H1 (cell line): Measurements from ENCODE around the gene ARID1B. TPM values are rescaled to one million over a fixed set of nuclear protein-coding genes. Genes with fewer than 3 reads are reported as not detected.

Experiments used
- CTCF ChIA-PET: fragments of 300-600 bp; sonication (Branson Sonifier 250); formaldehyde crosslinking; loops from one replicate; lab custom pipeline; 2021; ENCODE audit not compliant: partially characterized antibody; lab: Charles Lee
- POLR2A ChIA-PET: fragments of 300-600 bp; sonication (Branson Sonifier 250); formaldehyde crosslinking; loops from one replicate; lab custom pipeline; 2021; ENCODE audit warnings: inconsistent platforms; ENCODE audit not compliant: partially characterized antibody; lab: Charles Lee
- DNase-seq, 2 experiments: peaks; one replicate each; pipeline versions ENCODE4 v3.0.0 to v3.0.0-alpha.2; 2010 to 2022; ENCODE audit warnings: low spot score in 2 of 2, low read depth in 1 of 2, mixed read lengths in 1 of 2
- FAIRE-seq: peaks from 2 replicates; lab custom pipeline; 2011; peaks lifted over from hg19 to GRCh38; lab: Jason Lieb, UNC
- H2AFZ ChIP-seq: 2 replicates; pipeline ENCODE4 v1.8.1; 2012; ENCODE audit warnings: low read length, inconsistent platforms
- H2AK5ac ChIP-seq: 2 replicates; pipeline ENCODE4 v1.6.1; 2013; ENCODE audit warnings: low read depth, low read length
- H2BK120ac ChIP-seq: replicated peaks from 2 replicates; pipeline ENCODE3; 2013; ENCODE audit warnings: low read depth, low read length, inconsistent platforms
- H2BK12ac ChIP-seq: 2 replicates; pipeline ENCODE4 v1.6.1; 2013; ENCODE audit warnings: low read depth, low read length
- H2BK15ac ChIP-seq: 2 replicates; pipeline ENCODE4 v1.6.1; 2013; ENCODE audit warnings: low read length
- H2BK20ac ChIP-seq: 2 replicates; pipeline ENCODE4 v1.6.1; 2013; ENCODE audit warnings: low read length
- H2BK5ac ChIP-seq: 2 replicates; pipeline ENCODE4 v1.6.1; 2013; ENCODE audit warnings: low read depth, low read length
- H3K14ac ChIP-seq: 2 replicates; pipeline ENCODE4 v1.6.1; 2013; ENCODE audit warnings: inconsistent platforms; ENCODE audit not compliant: insufficient read length
- H3K18ac ChIP-seq: 2 replicates; pipeline ENCODE4 v1.6.1; 2013; ENCODE audit warnings: low read length; ENCODE audit errors: extremely low read depth
- H3K23ac ChIP-seq: 2 replicates; pipeline ENCODE4 v1.6.1; 2013; ENCODE audit warnings: inconsistent platforms; ENCODE audit not compliant: insufficient read length
- H3K23me2 ChIP-seq: 2 replicates; pipeline ENCODE4 v1.6.1; 2013; ENCODE audit warnings: low read depth, low read length
- H3K27ac ChIP-seq: 2 replicates; pipeline ENCODE4 v1.6.1; 2011; ENCODE audit warnings: low read depth, low read length, inconsistent platforms
- H3K27me3 ChIP-seq, 4 experiments: replicated peaks in 1 of 4; 1 replicate in 1 of 4; 2 replicates in 3 of 4; pipeline versions ENCODE4 v1.6.1 to v1.8.1; 2011 to 2013; ENCODE audit warnings: low read length in 3 of 4, mild to moderate bottlenecking in 3 of 4, inconsistent platforms in 2 of 4, mixed read lengths in 2 of 4, moderate library complexity in 1 of 4; ENCODE audit not compliant: control insufficient read depth in 3 of 4, insufficient read depth in 3 of 4; ENCODE audit errors: extremely low read depth in 1 of 4
- H3K36me3 ChIP-seq, 4 experiments: 2 replicates each; pipeline versions ENCODE4 v1.6.1 to v1.8.1; 2011 to 2013; ENCODE audit warnings: mild to moderate bottlenecking in 4 of 4, low read length in 3 of 4, moderate library complexity in 2 of 4, control low read depth in 1 of 4, inconsistent platforms in 1 of 4; ENCODE audit not compliant: insufficient read depth in 4 of 4, control insufficient read depth in 2 of 4
- H3K4ac ChIP-seq: replicated peaks from 2 replicates; pipeline ENCODE3; 2013; ENCODE audit warnings: low read length, low read depth, mixed read lengths, inconsistent platforms; ENCODE audit not compliant: insufficient read length
- H3K4me1 ChIP-seq, 4 experiments: replicated peaks in 1 of 4; 1 replicate in 1 of 4; 2 replicates in 3 of 4; pipeline versions ENCODE4 v1.6.1 to v1.8.1; 2011 to 2013; ENCODE audit warnings: low read length in 3 of 4, inconsistent platforms in 2 of 4, mixed read lengths in 1 of 4; ENCODE audit not compliant: insufficient read depth in 4 of 4, control insufficient read depth in 3 of 4
- H3K4me2 ChIP-seq, 2 experiments: 2 replicates each; pipeline versions ENCODE4 v1.6.1 to v1.8.1; 2011 to 2013; ENCODE audit warnings: low read depth in 2 of 2, low read length in 2 of 2, control low read depth in 1 of 2, inconsistent platforms in 1 of 2, mild to moderate bottlenecking in 1 of 2; ENCODE audit not compliant: insufficient read depth in 1 of 2
- H3K4me3 ChIP-seq, 4 experiments: fragments of 200-600, 300-600 bp in 1 of 4; sonication (generic), shearing (Covaris generic), sonication (Bioruptor Twin) in 1 of 4; 2 replicates each; pipeline versions ENCODE4 v1.5.1 to v1.8.1; 2011 to 2016; ENCODE audit warnings: low read length in 4 of 4, low read depth in 3 of 4, control low read depth in 2 of 4, inconsistent platforms in 2 of 4, mild to moderate bottlenecking in 2 of 4, mixed read lengths in 1 of 4, moderate library complexity in 1 of 4; ENCODE audit not compliant: insufficient read depth in 2 of 4; ENCODE audit errors: extremely low read depth in 1 of 4
- H3K56ac ChIP-seq: replicated peaks from 2 replicates; pipeline ENCODE3; 2013; ENCODE audit warnings: low read depth, mild to moderate bottlenecking, mixed read lengths, low read length, inconsistent platforms; ENCODE audit not compliant: insufficient read length
- H3K79me1 ChIP-seq: 2 replicates; pipeline ENCODE4 v1.6.1; 2013; ENCODE audit warnings: low read depth, low read length, control low read depth
- H3K79me2 ChIP-seq, 2 experiments: 2 replicates each; pipeline versions ENCODE4 v1.6.1 to v1.8.1; 2012 to 2013; ENCODE audit warnings: low read length in 2 of 2, mild to moderate bottlenecking in 2 of 2, inconsistent platforms in 1 of 2; ENCODE audit not compliant: insufficient read depth in 2 of 2, control insufficient read depth in 1 of 2
- H3K9ac ChIP-seq, 4 experiments: replicated peaks in 1 of 4; 1 replicate in 1 of 4; 2 replicates in 3 of 4; pipeline versions ENCODE4 v1.6.1 to v1.8.1; 2011 to 2013; ENCODE audit warnings: low read depth in 3 of 4, low read length in 3 of 4, control low read depth in 2 of 4, mild to moderate bottlenecking in 2 of 4, moderate library complexity in 2 of 4, inconsistent platforms in 1 of 4; ENCODE audit errors: extremely low read depth in 1 of 4
- H3K9me3 ChIP-seq, 2 experiments: 2 replicates each; pipeline versions ENCODE4 v1.6.1 to v1.8.1; 2012 to 2013; ENCODE audit warnings: mild to moderate bottlenecking in 2 of 2, moderate library complexity in 2 of 2, control low read depth in 1 of 2, inconsistent platforms in 1 of 2, low read depth in 1 of 2, low read length in 1 of 2, mixed read lengths in 1 of 2; ENCODE audit not compliant: insufficient read depth in 2 of 2
- H4K20me1 ChIP-seq, 2 experiments: replicated peaks in 1 of 2; 2 replicates each; pipeline versions ENCODE3 to v1.8.1; 2011 to 2013; ENCODE audit warnings: inconsistent platforms in 2 of 2, low read length in 2 of 2, mild to moderate bottlenecking in 1 of 2; ENCODE audit not compliant: insufficient read depth in 2 of 2, control insufficient read depth in 1 of 2
- H4K5ac ChIP-seq: 2 replicates; pipeline ENCODE4 v1.6.1; 2013; ENCODE audit warnings: low read length, low read depth, mixed read lengths, inconsistent platforms; ENCODE audit not compliant: insufficient read length
- H4K8ac ChIP-seq: 2 replicates; pipeline ENCODE4 v1.8.0; 2013; ENCODE audit warnings: mild to moderate bottlenecking, moderate library complexity, low read length, inconsistent platforms; ENCODE audit not compliant: insufficient read depth; ENCODE audit errors: extremely low read depth
- H4K91ac ChIP-seq: replicated peaks from 2 replicates; pipeline ENCODE3; 2013; ENCODE audit warnings: low read length, mixed read lengths, inconsistent platforms; ENCODE audit not compliant: insufficient read length
- MAFK ChIP-seq: IDR thresholded peaks from 2 replicates; pipeline ENCODE4 v1.6.1; 2012; ENCODE audit warnings: low read depth, mild to moderate bottlenecking, improper control_type of control experiment, low read length
- RAD21 ChIP-seq, 2 experiments: IDR thresholded peaks in 1 of 2; conservative IDR thresholded peaks in 1 of 2; 2 replicates each; pipeline ENCODE4 v1.6.1; 2011; ENCODE audit warnings: low read depth in 2 of 2, low read length in 2 of 2, improper control_type of control experiment in 1 of 2, inconsistent platforms in 1 of 2, mild to moderate bottlenecking in 1 of 2, moderate library complexity in 1 of 2
- WGBS, 2 experiments: shearing (Covaris generic) in 1 of 2; methylation state at CpG; one replicate each; pipeline versions ENCODE4 v1.1.6 to v1.1.7; 2013 to 2015; ENCODE audit warnings: low lambda C conversion rate in 2 of 2, mixed read lengths in 2 of 2, inconsistent platforms in 1 of 2, low coverage in 1 of 2, missing lambda C conversion rate in 1 of 2; ENCODE audit not compliant: insufficient replicate concordance in 2 of 2, insufficient coverage in 1 of 2, insufficient read length in 1 of 2; ENCODE audit errors: extremely low coverage in 1 of 2, missing lambda C conversion rate in 1 of 2; 5-methylcytosine and 5-hydroxymethylcytosine counted together
- polyA plus RNA-seq, 7 experiments: library from polyadenylated mRNA; depleted of rRNA in 3 of 7; stranded (reverse) in 5 of 7; unstranded in 2 of 7; fragments of >200 nt in 5 of 7; fragments of 200-250 nt in 2 of 7; gene quantifications; 1 replicate in 5 of 7; 2 replicates in 1 of 7; 4 replicates in 1 of 7; pipeline versions ENCODE4 v1.2.1 to v1.2.3, GENCODE V29; 2011 to 2013; ENCODE audit warnings: missing spikeins in 2 of 7, mixed read lengths in 2 of 7
- total RNA-seq: library from RNA; stranded (reverse); fragmentation: NEBNext Ultra II Directional; extraction: Animal tissue kit (Norgen Biotek cat#: 25700); gene quantifications from 2 replicates; pipeline ENCODE4 v1.2.1, GENCODE V29; 2021

Gene ARID1B
- total and polyA plus RNA-seq, 2 of the 8 experiments (the other 6 are each of a cell fraction or from before 2014, with no cell fraction given) = 24.3 to 70.3 TPM

DNA sequence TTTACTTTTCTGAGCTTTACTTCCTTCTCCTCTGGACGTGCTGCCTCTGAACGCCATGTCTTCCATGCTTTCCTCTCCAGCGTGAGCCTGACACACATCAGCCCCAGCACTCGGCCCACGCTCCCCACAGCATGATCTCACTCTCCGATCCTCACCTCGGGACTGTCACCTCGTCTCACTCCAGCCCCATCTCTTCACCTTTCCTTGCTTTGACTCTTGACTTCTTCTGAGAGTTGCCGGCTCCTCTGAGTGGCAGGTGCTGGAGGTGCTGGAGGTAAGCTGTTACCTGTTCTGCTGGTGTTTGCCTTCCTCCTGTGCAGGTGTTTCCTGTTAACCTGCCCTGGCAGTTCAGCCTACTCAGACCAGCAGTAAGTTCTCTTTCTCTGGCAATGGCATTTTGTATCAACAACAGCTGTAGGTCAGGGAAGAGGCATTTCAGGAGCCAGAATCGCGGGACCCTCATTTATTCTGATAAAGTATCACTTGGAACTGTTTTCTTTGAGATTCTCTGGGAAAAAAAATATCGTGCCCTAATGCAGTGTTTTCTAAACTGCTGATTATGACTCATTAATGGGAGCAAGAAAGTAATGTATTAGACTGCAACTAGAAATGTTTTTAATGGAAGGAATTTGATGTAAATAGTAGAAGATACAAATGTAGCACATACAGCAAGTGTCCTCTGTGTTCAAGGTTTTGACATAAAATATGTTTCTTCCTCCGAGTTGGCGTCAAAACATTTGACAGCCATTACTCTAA lies 106.5 kb downstream of the ARID1B start:
- Histone ChIP-seq H3K4me1 (peaks cover 2 to 34% (median 21%) of the 10 kb centered on the region in 4 experiments; a peak in 6 of 7 replicates), H3K14ac (no peak overlapping the region), H2BK20ac (no peak overlapping the region), H2BK12ac (0 out of 2 replicates have a peak overlapping the region, but pooled peaks have one; percentile 44), H3K79me2 (peaks cover 0 to 98% of the 10 kb centered on the region in 2 experiments; a peak in 3 of 4 replicates), H3K4me2 (no peak overlapping the region; a peak in 1 of 4 replicates), H3K56ac (no peak overlapping the region), H3K27me3 (no peaks in the 10 kb centered on the region), H3K23ac (no peak overlapping the region)
- POLR2A ChIA-PET = interaction anchor here (0.6 to 1.5 kb wide), 4 partner anchors 10 to 16 kb away, joined by 3 to 5 read pairs (median 3); no protein-coding TSS in a partner anchor
- TF ChIP-seq RAD21 (IDR thresholded peaks at IDR 0.05 in 1 of 2, conservative IDR thresholded peaks at IDR 0.05 in 1 of 2; ENCODE audit: low read depth in 2 of 2, low read length in 2 of 2) (peak in 1 of 2 experiments; percentile 19; a peak in 1 of 4 replicates), MAFK (no peak)
- TF ChIP-seq, all 59 proteins: peak for 1
- Histone ChIP-seq H3K23me2 (0 out of 2 replicates have a peak, but pooled peaks cover 1% of the 10 kb centered on the region), H3K9ac (no peak overlapping the region), H2BK15ac (no peak overlapping the region), H3K36me3 (no peaks in the 10 kb centered on the region), H4K8ac (no peak overlapping the region), H4K20me1 (peaks cover 9 to 16% of the 10 kb centered on the region in 2 experiments), H3K79me1 (peaks cover 15% of the 10 kb centered on the region), H4K91ac (no peak overlapping the region), H3K4ac (no peak overlapping the region), H3K27ac (peak overlapping the region; percentile 14; the same call in 1 of the 2 replicates), H3K4me3 (no peak overlapping the region), H2AFZ (no peak overlapping the region), H4K5ac (no peak overlapping the region), H3K18ac (no peak overlapping the region), H2BK5ac (peak overlapping the region; percentile 6), H2BK120ac (no peak overlapping the region), H3K9me3 (no peaks in the 10 kb centered on the region), H2AK5ac (no peak overlapping the region)
- CTCF ChIA-PET = interaction anchor here (0.6 to 2.9 kb wide), 12 partner anchors 13 to 1624 kb away, joined by 3 to 11 read pairs (median 3); no protein-coding TSS in a partner anchor
- 81% methylated on average over 14 of the region's 14 CpGs; no CpG with 5 or more reads in 1 of the 2 experiments for whole genome bisulfite sequencing, 2 experiments
- FAIRE-seq = no peak
- DNase-seq = no peak
